H1 (cell line): Measurements from ENCODE around the gene ASB1. TPM values are rescaled to one million over a fixed set of nuclear protein-coding genes. Genes with fewer than 3 reads are reported as not detected.

Source experiments
- CTCF ChIA-PET: fragments of 300-600 bp; sonication (Branson Sonifier 250); formaldehyde crosslinking; loops from one replicate; lab custom pipeline; 2021; ENCODE audit not compliant: partially characterized antibody; lab: Charles Lee
- POLR2A ChIA-PET: fragments of 300-600 bp; sonication (Branson Sonifier 250); formaldehyde crosslinking; loops from one replicate; lab custom pipeline; 2021; ENCODE audit warnings: inconsistent platforms; ENCODE audit not compliant: partially characterized antibody; lab: Charles Lee
- DNase-seq, 2 experiments: peaks; one replicate each; pipeline versions ENCODE4 v3.0.0 to v3.0.0-alpha.2; 2010 to 2022; ENCODE audit warnings: low spot score in 2 of 2, low read depth in 1 of 2, mixed read lengths in 1 of 2
- FAIRE-seq: peaks from 2 replicates; lab custom pipeline; 2011; peaks lifted over from hg19 to GRCh38; lab: Jason Lieb, UNC
- H2AFZ ChIP-seq: 2 replicates; pipeline ENCODE4 v1.8.1; 2012; ENCODE audit warnings: low read length, inconsistent platforms
- H2AK5ac ChIP-seq: 2 replicates; pipeline ENCODE4 v1.6.1; 2013; ENCODE audit warnings: low read depth, low read length
- H2BK120ac ChIP-seq: replicated peaks from 2 replicates; pipeline ENCODE3; 2013; ENCODE audit warnings: low read depth, low read length, inconsistent platforms
- H2BK12ac ChIP-seq: 2 replicates; pipeline ENCODE4 v1.6.1; 2013; ENCODE audit warnings: low read depth, low read length
- H2BK15ac ChIP-seq: 2 replicates; pipeline ENCODE4 v1.6.1; 2013; ENCODE audit warnings: low read length
- H2BK20ac ChIP-seq: 2 replicates; pipeline ENCODE4 v1.6.1; 2013; ENCODE audit warnings: low read length
- H2BK5ac ChIP-seq: 2 replicates; pipeline ENCODE4 v1.6.1; 2013; ENCODE audit warnings: low read depth, low read length
- H3K14ac ChIP-seq: 2 replicates; pipeline ENCODE4 v1.6.1; 2013; ENCODE audit warnings: inconsistent platforms; ENCODE audit not compliant: insufficient read length
- H3K18ac ChIP-seq: 2 replicates; pipeline ENCODE4 v1.6.1; 2013; ENCODE audit warnings: low read length; ENCODE audit errors: extremely low read depth
- H3K23ac ChIP-seq: 2 replicates; pipeline ENCODE4 v1.6.1; 2013; ENCODE audit warnings: inconsistent platforms; ENCODE audit not compliant: insufficient read length
- H3K23me2 ChIP-seq: 2 replicates; pipeline ENCODE4 v1.6.1; 2013; ENCODE audit warnings: low read depth, low read length
- H3K27ac ChIP-seq: 2 replicates; pipeline ENCODE4 v1.6.1; 2011; ENCODE audit warnings: low read depth, low read length, inconsistent platforms
- H3K27me3 ChIP-seq, 4 experiments: replicated peaks in 1 of 4; 1 replicate in 1 of 4; 2 replicates in 3 of 4; pipeline versions ENCODE4 v1.6.1 to v1.8.1; 2011 to 2013; ENCODE audit warnings: low read length in 3 of 4, mild to moderate bottlenecking in 3 of 4, inconsistent platforms in 2 of 4, mixed read lengths in 2 of 4, moderate library complexity in 1 of 4; ENCODE audit not compliant: control insufficient read depth in 3 of 4, insufficient read depth in 3 of 4; ENCODE audit errors: extremely low read depth in 1 of 4
- H3K36me3 ChIP-seq, 4 experiments: 2 replicates each; pipeline versions ENCODE4 v1.6.1 to v1.8.1; 2011 to 2013; ENCODE audit warnings: mild to moderate bottlenecking in 4 of 4, low read length in 3 of 4, moderate library complexity in 2 of 4, control low read depth in 1 of 4, inconsistent platforms in 1 of 4; ENCODE audit not compliant: insufficient read depth in 4 of 4, control insufficient read depth in 2 of 4
- H3K4ac ChIP-seq: replicated peaks from 2 replicates; pipeline ENCODE3; 2013; ENCODE audit warnings: low read length, low read depth, mixed read lengths, inconsistent platforms; ENCODE audit not compliant: insufficient read length
- H3K4me1 ChIP-seq, 4 experiments: replicated peaks in 1 of 4; 1 replicate in 1 of 4; 2 replicates in 3 of 4; pipeline versions ENCODE4 v1.6.1 to v1.8.1; 2011 to 2013; ENCODE audit warnings: low read length in 3 of 4, inconsistent platforms in 2 of 4, mixed read lengths in 1 of 4; ENCODE audit not compliant: insufficient read depth in 4 of 4, control insufficient read depth in 3 of 4
- H3K4me2 ChIP-seq, 2 experiments: 2 replicates each; pipeline versions ENCODE4 v1.6.1 to v1.8.1; 2011 to 2013; ENCODE audit warnings: low read depth in 2 of 2, low read length in 2 of 2, control low read depth in 1 of 2, inconsistent platforms in 1 of 2, mild to moderate bottlenecking in 1 of 2; ENCODE audit not compliant: insufficient read depth in 1 of 2
- H3K4me3 ChIP-seq, 4 experiments: fragments of 200-600, 300-600 bp in 1 of 4; sonication (generic), shearing (Covaris generic), sonication (Bioruptor Twin) in 1 of 4; 2 replicates each; pipeline versions ENCODE4 v1.5.1 to v1.8.1; 2011 to 2016; ENCODE audit warnings: low read length in 4 of 4, low read depth in 3 of 4, control low read depth in 2 of 4, inconsistent platforms in 2 of 4, mild to moderate bottlenecking in 2 of 4, mixed read lengths in 1 of 4, moderate library complexity in 1 of 4; ENCODE audit not compliant: insufficient read depth in 2 of 4; ENCODE audit errors: extremely low read depth in 1 of 4
- H3K56ac ChIP-seq: replicated peaks from 2 replicates; pipeline ENCODE3; 2013; ENCODE audit warnings: low read depth, mild to moderate bottlenecking, mixed read lengths, low read length, inconsistent platforms; ENCODE audit not compliant: insufficient read length
- H3K79me1 ChIP-seq: 2 replicates; pipeline ENCODE4 v1.6.1; 2013; ENCODE audit warnings: low read depth, low read length, control low read depth
- H3K79me2 ChIP-seq, 2 experiments: 2 replicates each; pipeline versions ENCODE4 v1.6.1 to v1.8.1; 2012 to 2013; ENCODE audit warnings: low read length in 2 of 2, mild to moderate bottlenecking in 2 of 2, inconsistent platforms in 1 of 2; ENCODE audit not compliant: insufficient read depth in 2 of 2, control insufficient read depth in 1 of 2
- H3K9ac ChIP-seq, 4 experiments: replicated peaks in 1 of 4; 1 replicate in 1 of 4; 2 replicates in 3 of 4; pipeline versions ENCODE4 v1.6.1 to v1.8.1; 2011 to 2013; ENCODE audit warnings: low read depth in 3 of 4, low read length in 3 of 4, control low read depth in 2 of 4, mild to moderate bottlenecking in 2 of 4, moderate library complexity in 2 of 4, inconsistent platforms in 1 of 4; ENCODE audit errors: extremely low read depth in 1 of 4
- H3K9me3 ChIP-seq, 2 experiments: 2 replicates each; pipeline versions ENCODE4 v1.6.1 to v1.8.1; 2012 to 2013; ENCODE audit warnings: mild to moderate bottlenecking in 2 of 2, moderate library complexity in 2 of 2, control low read depth in 1 of 2, inconsistent platforms in 1 of 2, low read depth in 1 of 2, low read length in 1 of 2, mixed read lengths in 1 of 2; ENCODE audit not compliant: insufficient read depth in 2 of 2
- H4K20me1 ChIP-seq, 2 experiments: replicated peaks in 1 of 2; 2 replicates each; pipeline versions ENCODE3 to v1.8.1; 2011 to 2013; ENCODE audit warnings: inconsistent platforms in 2 of 2, low read length in 2 of 2, mild to moderate bottlenecking in 1 of 2; ENCODE audit not compliant: insufficient read depth in 2 of 2, control insufficient read depth in 1 of 2
- H4K5ac ChIP-seq: 2 replicates; pipeline ENCODE4 v1.6.1; 2013; ENCODE audit warnings: low read length, low read depth, mixed read lengths, inconsistent platforms; ENCODE audit not compliant: insufficient read length
- H4K8ac ChIP-seq: 2 replicates; pipeline ENCODE4 v1.8.0; 2013; ENCODE audit warnings: mild to moderate bottlenecking, moderate library complexity, low read length, inconsistent platforms; ENCODE audit not compliant: insufficient read depth; ENCODE audit errors: extremely low read depth
- H4K91ac ChIP-seq: replicated peaks from 2 replicates; pipeline ENCODE3; 2013; ENCODE audit warnings: low read length, mixed read lengths, inconsistent platforms; ENCODE audit not compliant: insufficient read length
- CTBP2 ChIP-seq: IDR thresholded peaks from 2 replicates; pipeline ENCODE4 v1.7.0; 2011; ENCODE audit warnings: borderline replicate concordance, mild to moderate bottlenecking, moderate library complexity, mixed read lengths, low read length; ENCODE audit not compliant: insufficient read depth, insufficient read length
- GTF2F1 ChIP-seq: IDR thresholded peaks from 2 replicates; pipeline ENCODE4 v1.6.1; 2012; ENCODE audit warnings: low read depth, low read length, improper control_type of control experiment, borderline replicate concordance
- POU5F1 ChIP-seq: IDR thresholded peaks from 2 replicates; pipeline ENCODE4 v1.6.1; 2011; ENCODE audit warnings: low read depth, mild to moderate bottlenecking, low read length, moderate library complexity
- USF2 ChIP-seq: IDR thresholded peaks from 2 replicates; pipeline ENCODE4 v1.6.1; 2011; ENCODE audit warnings: low read length, improper control_type of control experiment
- WGBS, 2 experiments: shearing (Covaris generic) in 1 of 2; methylation state at CpG; one replicate each; pipeline versions ENCODE4 v1.1.6 to v1.1.7; 2013 to 2015; ENCODE audit warnings: low lambda C conversion rate in 2 of 2, mixed read lengths in 2 of 2, inconsistent platforms in 1 of 2, low coverage in 1 of 2, missing lambda C conversion rate in 1 of 2; ENCODE audit not compliant: insufficient replicate concordance in 2 of 2, insufficient coverage in 1 of 2, insufficient read length in 1 of 2; ENCODE audit errors: extremely low coverage in 1 of 2, missing lambda C conversion rate in 1 of 2; 5-methylcytosine and 5-hydroxymethylcytosine counted together
- polyA plus RNA-seq, 7 experiments: library from polyadenylated mRNA; depleted of rRNA in 3 of 7; stranded (reverse) in 5 of 7; unstranded in 2 of 7; fragments of >200 nt in 5 of 7; fragments of 200-250 nt in 2 of 7; gene quantifications; 1 replicate in 5 of 7; 2 replicates in 1 of 7; 4 replicates in 1 of 7; pipeline versions ENCODE4 v1.2.1 to v1.2.3, GENCODE V29; 2011 to 2013; ENCODE audit warnings: missing spikeins in 2 of 7, mixed read lengths in 2 of 7
- total RNA-seq: library from RNA; stranded (reverse); fragmentation: NEBNext Ultra II Directional; extraction: Animal tissue kit (Norgen Biotek cat#: 25700); gene quantifications from 2 replicates; pipeline ENCODE4 v1.2.1, GENCODE V29; 2021

ASB1 gene
- total and polyA plus RNA-seq, 2 of the 8 experiments (the other 6 are each of a cell fraction or from before 2014, with no cell fraction given), result 24.1 to 36.0 TPM

- Histone ChIP-seq H3K4me2 (no peak overlapping the region), H3K9me3 (no peaks in the 10 kb centered on the region), H3K9ac (no peak overlapping the region), H4K91ac (no peak overlapping the region), H4K5ac (no peak overlapping the region), H2BK15ac (no peak overlapping the region), H2BK5ac (no peak overlapping the region), H3K23ac (no peak overlapping the region), H3K23me2 (peaks cover 4% of the 10 kb centered on the region; the same call in 1 of the 2 replicates), H3K27me3 (no peaks in the 10 kb centered on the region), H3K14ac (no peak overlapping the region), H3K4me1 (peaks cover 0 to 2% (median under 1%) of the 10 kb centered on the region in 4 experiments; a peak in 1 of 7 replicates), H2AK5ac (no peak overlapping the region), H3K4me3 (no peak overlapping the region), H3K27ac (no peak overlapping the region), H2BK12ac (no peak overlapping the region), H3K56ac (no peak overlapping the region)
- CTCF ChIA-PET, result interaction anchor here (2.0 kb wide), 1 partner anchor 14 kb away, joined by 4 read pairs; no protein-coding TSS in a partner anchor
- TF ChIP-seq USF2 (no peak), GTF2F1 (no peak), POU5F1 (no peak), CTBP2 (no peak)
- TF ChIP-seq, all 59 proteins: peak for 0
- WGBS, 2 experiments, result 95% methylated on average over 21 of the region's 21 CpGs; no CpG with 5 or more reads in 1 of the 2 experiments
- Histone ChIP-seq H3K79me1 (no peaks in the 10 kb centered on the region), H3K4ac (no peak overlapping the region), H2AFZ (no peak overlapping the region), H4K20me1 (peaks cover 0 to 3% of the 10 kb centered on the region in 2 experiments), H3K18ac (no peak overlapping the region), H3K36me3 (no peaks in the 10 kb centered on the region; a peak in 1 of 8 replicates), H3K79me2 (no peaks in the 10 kb centered on the region), H4K8ac (peak overlapping the region; percentile 65), H2BK20ac (no peak overlapping the region), H2BK120ac (no peak overlapping the region)
- POLR2A ChIA-PET, result no interaction called here
- FAIRE-seq (no peak), DNase-seq (peak in 1 of 2 experiments; percentile 40)
Observed at GRCh38 chr2:238499731-238500580, 73.2 kb downstream of the ASB1 start.
